GM15510 (cell line): Measurements from ENCODE around the gene CNKSR3.

Experiments
- POLR2A ChIP-seq: IDR thresholded peaks from 3 replicates; pipeline ENCODE4 v1.6.1; 2011; ENCODE audit warnings: borderline replicate concordance; ENCODE audit not compliant: insufficient read length; ENCODE audit errors: extremely low read depth

The CNKSR3 gene

DNA sequence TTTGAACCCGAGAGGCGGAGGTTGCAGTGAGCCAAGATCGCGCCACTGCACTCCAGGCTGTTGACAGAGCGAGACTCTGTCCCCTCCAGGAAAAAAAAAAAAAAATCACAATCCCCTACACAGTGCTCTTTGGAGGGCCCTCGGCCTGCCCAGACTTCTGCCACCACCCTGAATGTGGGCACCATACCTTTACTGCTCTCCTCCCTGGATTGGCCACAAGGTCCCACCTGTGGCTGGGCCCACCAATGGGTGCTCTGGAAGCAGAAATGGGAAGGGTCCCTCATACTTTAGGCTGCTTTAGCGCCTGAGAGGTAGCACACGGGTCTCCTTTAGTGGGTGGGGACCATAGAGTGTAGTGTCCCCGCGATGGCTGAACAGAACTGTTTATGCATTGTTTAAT, 103.6 kb downstream of the CNKSR3 start:
- no peak for TF ChIP-seq POLR2A

DNA sequence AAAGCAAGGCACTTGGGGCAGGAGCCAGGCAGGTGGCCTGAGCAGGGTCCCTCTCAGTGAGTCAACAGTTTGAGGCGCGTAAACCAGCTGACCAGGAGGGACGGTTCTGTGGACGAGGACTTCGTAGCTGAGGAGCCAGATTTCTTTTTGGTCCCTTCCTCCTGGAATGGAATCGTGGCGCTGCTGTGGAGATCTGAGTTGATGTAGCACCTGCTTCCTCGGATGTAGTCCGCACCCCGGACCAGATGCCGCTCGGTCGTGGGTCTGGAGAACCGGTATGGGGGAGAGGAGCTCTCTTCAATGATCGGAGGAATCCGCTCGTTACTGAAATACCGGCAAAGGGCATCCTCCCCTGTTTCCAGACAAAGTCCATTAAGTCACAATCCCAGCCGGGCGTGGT, 104.2 kb downstream of the CNKSR3 start:
- TF ChIP-seq POLR2A, result no peak

DNA sequence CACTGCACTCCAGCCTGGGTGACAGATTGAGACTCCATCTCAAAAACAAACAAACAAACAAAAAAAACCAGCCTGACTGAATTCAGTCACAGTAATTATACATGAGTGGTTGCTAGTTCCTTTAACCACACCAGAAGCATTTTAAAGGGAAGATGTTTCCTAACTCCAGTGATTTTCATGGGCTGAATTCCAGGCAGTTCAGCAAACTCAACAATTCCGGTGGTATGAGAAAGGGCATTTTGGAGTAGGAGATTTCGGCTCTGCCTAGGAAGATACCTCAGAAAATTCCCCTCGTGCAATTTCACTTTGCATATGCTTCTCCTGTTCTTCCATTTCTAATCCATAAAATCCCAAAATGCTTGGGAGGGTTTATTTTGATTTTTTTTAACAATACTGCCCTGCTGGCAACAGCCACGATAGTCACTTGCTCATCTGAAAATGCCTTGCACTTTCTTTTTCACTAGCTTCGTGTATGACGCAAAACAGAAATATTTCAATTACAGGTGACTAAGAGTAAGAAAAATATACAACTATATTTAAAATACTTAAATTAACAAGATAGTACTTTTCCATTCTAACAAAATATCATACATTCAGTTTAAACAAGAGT, 105.6 kb downstream of the CNKSR3 start:
- TF ChIP-seq POLR2A, result no peak

DNA sequence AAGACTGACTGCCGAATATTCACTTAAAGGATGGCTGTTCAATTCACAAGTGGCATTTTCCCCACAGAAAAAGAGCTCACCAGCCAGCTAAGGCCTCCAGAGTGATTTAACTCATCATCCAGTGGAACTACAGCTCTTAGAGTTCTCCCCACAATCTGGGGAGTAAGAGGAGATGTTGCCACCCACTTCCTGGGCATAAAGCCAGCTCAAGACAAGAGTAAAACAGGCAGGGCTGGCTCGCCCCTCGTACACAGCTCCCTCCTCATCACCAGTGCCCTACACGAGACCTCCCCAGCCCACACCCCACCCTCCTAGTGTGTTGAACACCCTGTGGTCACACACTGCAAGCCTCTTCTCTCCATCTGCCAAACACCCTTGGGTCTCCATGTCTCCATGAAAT, 106.7 kb downstream of the CNKSR3 start:
- no peak for TF ChIP-seq POLR2A

DNA sequence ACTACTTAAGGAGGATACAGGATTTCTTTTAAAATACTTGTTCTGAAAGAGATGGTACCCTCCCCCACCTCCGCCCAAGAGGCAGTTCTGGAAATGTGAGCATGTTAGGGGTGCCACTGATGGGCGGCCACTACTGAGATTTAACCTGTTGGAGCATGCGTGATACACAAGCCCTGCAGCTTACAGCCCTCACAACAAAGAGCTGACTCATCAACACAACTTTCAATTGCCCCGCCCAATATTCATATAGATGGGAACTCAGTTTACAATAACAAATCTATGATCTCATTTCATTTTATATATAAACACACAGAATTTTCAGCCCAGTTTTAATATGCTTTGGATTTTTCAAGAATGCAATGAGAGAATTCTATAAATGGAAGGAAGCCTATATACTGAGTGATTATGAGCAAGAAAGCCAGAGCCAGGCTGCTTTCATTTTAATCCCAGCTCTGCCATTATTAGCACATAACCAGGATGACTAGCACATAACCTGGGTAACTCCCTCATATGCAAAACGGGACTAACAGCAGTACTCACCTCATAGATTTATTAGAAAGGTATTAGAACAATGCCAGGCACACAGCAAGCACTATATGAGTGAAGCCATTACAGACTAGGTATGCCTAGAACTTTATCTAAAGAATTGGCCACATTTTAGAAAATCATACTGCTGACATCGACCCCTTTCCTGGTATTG, 108.3 kb downstream of the CNKSR3 start:
- no peak for TF ChIP-seq POLR2A

DNA sequence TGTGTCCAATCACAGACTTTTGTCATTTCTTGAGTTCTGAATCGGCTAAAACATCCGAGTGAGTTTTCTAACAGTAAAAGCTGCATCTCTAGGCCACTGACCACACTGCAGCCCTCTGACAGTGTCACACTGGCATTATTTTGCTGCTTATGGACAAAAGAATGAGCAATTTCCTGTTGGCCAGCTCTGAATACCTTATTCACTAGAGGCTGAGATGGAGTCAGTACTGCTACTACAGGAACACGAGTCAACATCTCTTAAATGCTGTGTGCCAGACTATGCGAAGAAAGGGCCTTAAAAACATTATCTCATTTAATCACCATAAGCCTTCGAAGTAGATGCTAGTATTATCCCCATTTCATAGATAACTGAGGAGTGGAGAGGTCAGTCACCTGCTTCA, 111.4 kb downstream of the CNKSR3 start:
- no peak for TF ChIP-seq POLR2A

DNA sequence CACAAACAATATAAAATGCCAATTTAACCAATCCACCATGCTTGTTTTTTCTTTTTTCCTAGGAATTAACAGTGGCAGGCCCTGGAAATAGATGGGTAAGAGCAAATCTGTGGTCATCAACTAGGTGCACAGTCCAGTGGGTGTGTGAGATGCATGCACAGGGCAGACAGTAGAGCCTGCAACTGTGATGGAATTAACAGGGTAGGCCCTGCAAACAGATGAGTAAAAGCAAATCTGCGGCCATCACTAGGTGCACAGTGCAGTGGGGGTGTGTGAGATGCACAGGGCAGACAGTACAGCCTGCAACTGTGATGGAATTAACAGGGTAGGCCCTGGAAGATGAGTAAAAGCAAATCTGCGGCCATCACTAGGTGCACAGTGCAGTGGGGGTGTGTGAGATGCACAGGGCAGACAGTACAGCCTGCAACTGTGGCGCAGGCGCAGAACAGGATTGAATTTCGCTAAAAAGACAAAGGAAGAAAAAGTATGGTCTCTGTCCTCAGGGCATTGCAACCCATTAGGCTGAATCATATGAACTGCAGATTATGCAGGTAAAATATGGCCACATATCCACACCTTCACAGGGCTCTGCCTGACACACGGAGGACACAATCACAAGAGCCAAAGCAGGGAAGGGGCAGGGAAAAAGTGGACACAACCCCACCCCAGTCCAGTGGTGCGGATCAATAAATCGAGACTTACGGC, 112.8 kb downstream of the CNKSR3 start:
- no peak for TF ChIP-seq POLR2A

DNA sequence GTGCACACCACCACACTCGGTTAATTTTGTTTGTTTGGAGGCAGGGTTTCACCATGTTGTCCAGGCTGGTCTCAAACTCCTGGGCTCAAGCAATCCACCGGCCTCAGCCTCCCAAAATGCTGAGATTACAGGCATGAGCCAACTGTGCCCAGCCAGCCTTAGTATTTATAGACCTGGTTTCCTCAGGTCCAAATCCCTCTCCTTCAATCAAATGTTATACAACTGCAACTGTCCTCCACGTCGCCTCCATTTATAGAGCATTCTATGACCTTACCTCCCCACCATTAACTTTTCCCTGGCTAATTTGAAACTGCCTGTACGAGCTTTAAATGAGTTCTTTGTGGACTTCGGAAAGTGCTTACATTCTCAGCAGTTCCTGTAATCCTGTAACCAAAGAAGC, 114.6 kb downstream of the CNKSR3 start:
- no peak for TF ChIP-seq POLR2A

DNA sequence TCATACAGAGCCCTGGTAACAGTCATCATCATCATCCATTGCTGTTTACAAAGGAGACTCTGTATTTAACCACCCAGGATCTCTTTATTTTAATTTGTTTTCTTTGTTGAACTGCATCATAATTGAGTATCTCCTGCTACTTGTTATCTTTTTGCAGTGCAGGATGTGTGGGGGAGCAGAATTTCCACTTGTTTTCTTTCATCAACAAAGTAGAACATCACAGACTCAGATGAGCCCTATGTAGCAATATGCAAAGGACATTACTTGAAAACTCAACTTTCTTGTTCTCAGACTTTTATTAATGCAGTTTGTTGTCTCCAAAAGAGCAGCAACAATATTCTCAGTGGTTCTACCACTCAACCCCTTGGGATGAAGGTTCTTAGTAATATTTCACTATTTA, 115.2 kb downstream of the CNKSR3 start:
- TF ChIP-seq POLR2A, result no peak

DNA sequence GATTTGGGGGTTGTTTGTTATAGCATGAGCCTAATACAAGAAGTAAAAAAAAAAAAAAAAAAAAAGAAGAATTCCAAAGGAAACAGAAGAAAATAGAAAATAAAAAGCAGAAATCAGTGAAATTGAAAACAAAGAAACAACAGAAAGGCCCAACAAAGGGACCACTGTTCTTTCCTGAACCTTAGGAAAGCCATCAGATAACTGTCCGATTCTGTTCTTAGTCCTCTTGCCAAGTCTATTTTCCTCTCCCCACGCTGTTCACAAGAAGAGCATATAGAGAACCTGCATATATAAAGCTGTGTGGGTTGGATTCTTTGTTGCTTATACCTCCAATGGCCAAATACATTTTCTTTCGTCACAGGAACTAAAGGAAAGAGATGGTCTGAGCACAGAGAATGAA, 115.9 kb downstream of the CNKSR3 start:
- TF ChIP-seq POLR2A, result no peak

DNA sequence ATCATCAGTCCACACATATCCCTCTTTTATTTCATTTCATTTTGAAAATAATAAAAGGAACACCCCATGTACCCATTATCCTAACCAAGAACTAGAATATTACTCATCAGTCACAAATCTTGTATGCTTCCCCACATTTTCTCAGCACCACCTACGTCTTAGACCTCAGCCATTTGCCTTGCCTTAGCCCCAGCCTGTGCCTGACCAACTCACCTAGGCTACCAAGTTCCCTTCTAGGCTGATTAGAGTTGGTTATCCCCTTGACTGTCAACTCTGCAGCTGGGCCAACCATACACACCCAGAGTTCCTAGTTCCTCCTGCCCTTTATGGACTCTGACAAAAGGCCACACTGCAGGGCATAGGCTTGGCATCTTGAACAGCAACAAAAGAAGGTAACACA, 120.5 kb downstream of the CNKSR3 start:
- no peak for TF ChIP-seq POLR2A

DNA sequence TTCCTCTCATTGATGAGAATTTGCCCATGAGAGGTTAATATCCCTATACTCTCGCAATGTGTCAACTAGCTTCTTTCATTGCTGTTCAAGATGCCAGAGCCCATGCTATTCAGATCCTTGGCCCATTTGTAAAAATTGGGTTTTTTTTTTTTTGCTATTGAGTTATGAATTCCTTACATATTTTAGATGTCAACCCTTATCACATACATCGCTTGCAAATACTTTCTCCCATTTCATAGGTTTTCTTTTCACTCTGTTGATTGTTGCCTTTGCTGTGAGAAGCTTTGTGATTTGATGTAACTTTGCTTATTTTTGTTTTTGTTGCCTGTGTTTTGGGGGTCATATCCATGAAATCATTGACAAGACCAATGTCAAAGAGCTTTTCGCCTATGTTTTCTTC, 121.7 kb downstream of the CNKSR3 start:
- no peak for TF ChIP-seq POLR2A

DNA sequence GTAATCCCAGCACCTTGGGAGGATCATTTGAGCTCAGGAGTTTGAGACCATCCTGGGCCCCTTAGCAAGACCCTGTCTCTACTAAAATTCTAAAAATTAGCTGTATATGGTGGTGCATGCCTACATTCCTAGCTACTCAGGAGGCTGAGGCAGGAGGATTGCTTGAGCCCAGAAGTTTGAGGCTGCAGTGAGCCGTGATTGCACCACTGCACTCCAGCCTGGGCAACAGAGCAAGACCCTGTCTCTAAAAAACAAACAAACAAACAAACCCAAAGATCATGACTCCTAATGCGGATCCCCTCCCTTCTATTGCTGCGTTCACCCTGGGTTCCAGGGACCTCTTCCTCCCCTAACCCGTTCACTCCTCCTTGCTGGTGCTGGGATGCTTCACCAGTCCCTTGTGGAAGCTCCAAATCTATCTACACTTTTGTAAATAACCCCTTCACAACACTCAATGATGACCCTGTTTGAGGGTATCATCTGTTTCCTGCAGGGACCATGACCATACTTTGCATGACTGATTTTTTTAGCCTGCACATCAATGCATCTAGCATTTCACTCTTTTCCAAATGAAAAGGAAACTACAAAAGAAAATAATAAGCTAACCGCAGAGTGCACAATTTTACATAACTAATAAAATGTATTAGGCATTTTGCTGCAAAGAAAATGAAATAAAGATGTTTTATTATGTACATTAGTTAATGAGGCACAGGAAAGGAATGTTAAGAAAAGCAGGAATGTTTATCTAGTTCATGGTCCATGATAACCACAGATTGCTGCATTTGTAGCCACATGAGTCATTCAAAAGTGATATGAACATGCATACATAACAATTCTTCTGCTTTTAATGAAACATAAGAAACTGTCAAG, 123.4 kb downstream of the CNKSR3 start:
- no peak for TF ChIP-seq POLR2A

DNA sequence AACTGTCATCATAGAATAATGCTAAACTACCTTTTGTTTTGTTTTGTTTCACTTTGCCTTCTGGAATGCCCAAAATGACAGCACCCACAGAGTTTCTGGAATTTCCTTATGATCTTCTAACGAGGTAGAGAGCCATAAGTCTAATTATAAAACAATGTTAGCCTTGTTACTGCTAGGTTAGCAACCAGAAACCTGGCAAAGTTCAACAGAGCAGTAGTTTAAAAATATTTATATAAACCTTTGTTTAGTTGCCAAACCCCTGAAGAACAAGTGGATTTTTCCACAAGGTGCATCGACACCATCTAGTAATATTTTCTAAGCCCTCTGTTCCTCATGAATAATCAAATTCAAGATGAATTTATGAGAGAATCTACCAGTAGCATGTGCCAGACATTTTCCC, 126.3 kb downstream of the CNKSR3 start:
- TF ChIP-seq POLR2A, result no peak

DNA sequence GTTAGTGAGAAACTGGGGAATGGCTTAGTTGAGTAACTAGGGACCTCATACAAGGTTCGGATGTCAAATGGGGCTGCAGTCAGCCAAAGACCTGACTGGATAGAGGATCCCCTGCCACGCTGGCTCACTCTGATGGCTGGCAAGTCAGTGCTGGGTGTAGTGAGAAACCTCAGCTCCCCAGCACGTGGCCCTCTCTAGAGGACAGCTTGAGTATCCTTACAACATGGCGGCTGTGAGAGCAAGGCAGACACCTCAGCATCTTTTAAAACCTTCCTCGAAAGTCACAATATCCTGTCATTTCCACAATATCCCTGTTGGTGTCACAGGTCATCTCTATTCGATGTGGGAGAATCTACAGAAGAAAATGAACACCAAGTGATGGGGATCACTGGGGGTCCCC, 127.2 kb downstream of the CNKSR3 start:
- no peak for TF ChIP-seq POLR2A
